Peyer's patch (tissue), 4 donors: Measurements from ENCODE around the gene FGGY. TPM values are rescaled to one million over a fixed set of nuclear protein-coding genes. Genes with fewer than 3 reads are reported as not detected.

Experiments used
- DNase-seq, 3 donors: peaks; one replicate each; pipeline ENCODE4 v3.0.0-alpha.2; 2017 to 2019
- H3K27ac ChIP-seq, 4 donors: fragments of 200-600 bp; sonication (generic); one replicate each; pipeline ENCODE4 v1.5.1; 2016 to 2019
- H3K27me3 ChIP-seq, 2 donors: fragments of 200-600 bp; sonication (generic); one replicate each; pipeline ENCODE4 v1.5.1; 2019
- H3K36me3 ChIP-seq, 3 donors: fragments of 200-600 bp; sonication (generic); one replicate each; pipeline ENCODE4 v1.5.1; 2016 to 2019
- H3K4me1 ChIP-seq, 4 donors: fragments of 200-600 bp; sonication (generic); one replicate each; pipeline ENCODE4 v1.5.1; 2016 to 2019
- H3K4me3 ChIP-seq, 4 donors: fragments of 200-600 bp; sonication (generic); 1 replicate in 3 of 4; 2 replicates in 1 of 4; pipeline ENCODE4 v1.5.1; 2016 to 2019; ENCODE audit warnings: mild to moderate bottlenecking in 1 of 4
- H3K9me3 ChIP-seq, 4 donors: fragments of 200-600 bp; sonication (generic); one replicate each; pipeline ENCODE4 v1.5.1; 2016 to 2019; ENCODE audit warnings: mild to moderate bottlenecking in 1 of 4
- POLR2A ChIP-seq, 2 donors: fragments of 450-650 bp; IDR thresholded peaks; one replicate each; pipeline ENCODE4 v1.5.1; 2017; ENCODE audit warnings: antibody characterized with exemption in 2 of 2, mild to moderate bottlenecking in 2 of 2, moderate library complexity in 2 of 2
- total RNA-seq, 4 donors: library from RNA; depleted of rRNA; stranded (reverse); fragments of >200 nt; gene quantifications; one replicate each; pipeline ENCODE4 v1.1.0, GENCODE V29; 2016
- TF ChIP-seq, protein P1 (sequence below), 6 experiments: fragments of 450-650 bp in 4 of 6; fragments of 200-600 bp in 2 of 6; sonication (generic) in 1 of 6; IDR thresholded peaks; one replicate each; pipeline ENCODE4 v1.5.1; 2017 to 2019; ENCODE audit warnings: antibody characterized with exemption in 6 of 6, mild to moderate bottlenecking in 3 of 6, moderate library complexity in 1 of 6

Gene FGGY
- total RNA-seq, 4 donors from 2014 or later = 18.9 to 102 (median 33.6) TPM

DNA sequence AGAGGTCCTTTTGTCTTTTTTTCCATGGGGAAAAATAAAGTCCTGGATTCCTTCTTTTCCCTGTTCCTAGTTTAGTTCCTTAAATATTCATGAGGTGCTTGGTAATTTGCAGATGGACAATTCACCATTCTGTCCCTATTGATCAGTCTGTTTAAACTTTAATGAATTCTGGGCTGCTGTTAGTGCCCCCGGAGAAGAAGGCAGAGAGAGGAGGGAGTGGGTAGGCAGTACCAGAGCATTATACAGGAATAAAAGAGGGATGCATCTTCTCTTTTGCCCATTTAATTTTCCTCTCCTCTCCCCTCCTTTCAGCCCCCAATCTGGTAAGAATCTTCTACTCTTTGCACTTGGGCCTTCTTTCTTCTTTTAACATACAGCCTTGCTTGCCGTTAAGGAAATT lies 25.9 kb downstream of the FGGY start:
- Histone ChIP-seq H3K27ac (no peak overlapping the region), H3K36me3 (no peaks in the 10 kb centered on the region), H3K4me3 (no peak overlapping the region), H3K27me3 (no peaks in the 10 kb centered on the region), H3K4me1 (peaks cover 0 to 7% (median 0%) of the 10 kb centered on the region in 4 donors), H3K9me3 (no peaks in the 10 kb centered on the region)
- no peak for DNase-seq
- TF ChIP-seq POLR2A (IDR thresholded peaks at IDR 0.05) = no peak
- TF ChIP-seq, protein P1, sequence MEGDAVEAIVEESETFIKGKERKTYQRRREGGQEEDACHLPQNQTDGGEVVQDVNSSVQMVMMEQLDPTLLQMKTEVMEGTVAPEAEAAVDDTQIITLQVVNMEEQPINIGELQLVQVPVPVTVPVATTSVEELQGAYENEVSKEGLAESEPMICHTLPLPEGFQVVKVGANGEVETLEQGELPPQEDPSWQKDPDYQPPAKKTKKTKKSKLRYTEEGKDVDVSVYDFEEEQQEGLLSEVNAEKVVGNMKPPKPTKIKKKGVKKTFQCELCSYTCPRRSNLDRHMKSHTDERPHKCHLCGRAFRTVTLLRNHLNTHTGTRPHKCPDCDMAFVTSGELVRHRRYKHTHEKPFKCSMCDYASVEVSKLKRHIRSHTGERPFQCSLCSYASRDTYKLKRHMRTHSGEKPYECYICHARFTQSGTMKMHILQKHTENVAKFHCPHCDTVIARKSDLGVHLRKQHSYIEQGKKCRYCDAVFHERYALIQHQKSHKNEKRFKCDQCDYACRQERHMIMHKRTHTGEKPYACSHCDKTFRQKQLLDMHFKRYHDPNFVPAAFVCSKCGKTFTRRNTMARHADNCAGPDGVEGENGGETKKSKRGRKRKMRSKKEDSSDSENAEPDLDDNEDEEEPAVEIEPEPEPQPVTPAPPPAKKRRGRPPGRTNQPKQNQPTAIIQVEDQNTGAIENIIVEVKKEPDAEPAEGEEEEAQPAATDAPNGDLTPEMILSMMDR (IDR thresholded peaks at IDR 0.05) = no peak

DNA sequence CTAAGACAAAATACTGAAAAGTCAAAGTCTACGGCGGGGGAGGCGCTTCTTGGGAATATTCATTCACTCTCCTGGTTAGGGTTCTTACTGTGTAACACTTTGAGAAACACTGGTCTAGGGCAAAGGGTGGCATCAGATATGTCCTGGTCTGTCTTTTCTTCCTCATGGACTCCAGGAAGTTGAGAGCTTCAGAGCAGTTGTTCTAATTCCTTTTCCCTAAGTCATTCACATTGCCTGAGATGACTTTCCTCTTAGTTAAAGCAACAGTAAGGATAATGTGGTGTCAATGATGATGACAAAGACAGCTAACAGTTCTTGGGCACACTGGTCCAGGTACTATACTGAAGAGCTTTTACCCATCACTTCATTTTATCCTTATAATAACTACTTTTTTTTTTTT lies 27.0 kb downstream of the FGGY start:
- H3K4me3 ChIP-seq = no peak overlapping the region
- H3K9me3 ChIP-seq = no peaks in the 10 kb centered on the region
- no peaks in the 10 kb centered on the region for H3K27me3 ChIP-seq
- no peaks in the 10 kb centered on the region for H3K36me3 ChIP-seq
- H3K27ac ChIP-seq = no peak overlapping the region
- DNase-seq = no peak
- TF ChIP-seq, protein P1 (IDR thresholded peaks at IDR 0.05) = no peak
- no peak for TF ChIP-seq POLR2A (IDR thresholded peaks at IDR 0.05)
- peaks cover 0 to under 1% (median 0%) of the 10 kb centered on the region in 4 donors for H3K4me1 ChIP-seq

DNA sequence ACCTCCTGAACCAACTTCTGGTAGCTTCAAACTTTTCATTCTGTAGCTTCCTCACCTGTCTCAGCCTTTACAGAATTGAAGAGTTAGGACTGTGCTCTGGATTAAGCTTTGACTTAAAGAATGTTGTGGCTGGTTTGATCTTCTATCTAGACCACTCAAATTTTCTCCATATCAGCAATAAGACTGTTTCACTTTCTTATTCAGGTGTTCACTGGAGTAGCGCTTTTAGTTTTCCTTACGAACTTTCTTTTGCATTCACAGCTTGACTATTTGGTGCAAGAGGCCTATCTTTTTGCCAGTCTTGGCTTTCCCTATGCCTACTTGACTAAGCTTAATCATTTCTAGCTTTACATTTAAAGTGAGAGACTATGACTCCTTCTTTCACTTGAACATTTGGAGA lies 31.5 kb downstream of the FGGY start:
- Histone ChIP-seq H3K27ac (no peak overlapping the region), H3K4me1 (no peaks in the 10 kb centered on the region), H3K4me3 (no peak overlapping the region), H3K27me3 (no peaks in the 10 kb centered on the region), H3K36me3 (no peaks in the 10 kb centered on the region), H3K9me3 (no peaks in the 10 kb centered on the region)
- DNase-seq = no peak
- TF ChIP-seq, protein P1 (IDR thresholded peaks at IDR 0.05) = no peak
- TF ChIP-seq POLR2A (IDR thresholded peaks at IDR 0.05) = no peak

DNA sequence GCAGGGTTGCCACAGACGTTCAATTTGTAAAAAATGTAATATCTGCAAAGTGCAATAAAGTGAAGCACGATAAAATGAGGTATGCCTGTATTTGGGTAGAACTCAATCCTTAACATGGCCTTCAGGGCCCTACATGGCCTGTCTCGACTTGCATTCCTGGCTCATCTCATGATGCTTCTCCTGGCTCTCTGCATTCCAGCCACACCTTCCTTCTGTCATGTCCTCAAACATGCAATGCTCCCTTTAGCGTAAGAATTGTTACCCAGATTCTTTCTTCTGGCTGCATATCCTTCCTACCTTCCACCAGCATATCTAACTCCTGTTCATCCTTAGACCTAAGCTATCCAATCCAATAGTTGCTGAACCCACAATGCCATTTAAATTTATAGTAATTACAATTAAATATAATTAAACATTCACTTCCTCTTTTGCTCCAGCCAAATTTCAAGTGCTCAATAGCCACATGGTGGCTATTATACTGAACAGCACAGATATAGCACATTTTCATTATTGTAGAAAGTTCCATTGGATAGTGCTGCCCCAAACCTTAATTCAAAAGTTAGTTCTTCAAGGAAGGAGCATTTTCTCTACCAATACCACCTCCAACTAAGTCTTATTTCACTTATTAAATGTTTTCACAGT lies 32.6 kb downstream of the FGGY start:
- H3K27ac ChIP-seq = no peak overlapping the region

DNA sequence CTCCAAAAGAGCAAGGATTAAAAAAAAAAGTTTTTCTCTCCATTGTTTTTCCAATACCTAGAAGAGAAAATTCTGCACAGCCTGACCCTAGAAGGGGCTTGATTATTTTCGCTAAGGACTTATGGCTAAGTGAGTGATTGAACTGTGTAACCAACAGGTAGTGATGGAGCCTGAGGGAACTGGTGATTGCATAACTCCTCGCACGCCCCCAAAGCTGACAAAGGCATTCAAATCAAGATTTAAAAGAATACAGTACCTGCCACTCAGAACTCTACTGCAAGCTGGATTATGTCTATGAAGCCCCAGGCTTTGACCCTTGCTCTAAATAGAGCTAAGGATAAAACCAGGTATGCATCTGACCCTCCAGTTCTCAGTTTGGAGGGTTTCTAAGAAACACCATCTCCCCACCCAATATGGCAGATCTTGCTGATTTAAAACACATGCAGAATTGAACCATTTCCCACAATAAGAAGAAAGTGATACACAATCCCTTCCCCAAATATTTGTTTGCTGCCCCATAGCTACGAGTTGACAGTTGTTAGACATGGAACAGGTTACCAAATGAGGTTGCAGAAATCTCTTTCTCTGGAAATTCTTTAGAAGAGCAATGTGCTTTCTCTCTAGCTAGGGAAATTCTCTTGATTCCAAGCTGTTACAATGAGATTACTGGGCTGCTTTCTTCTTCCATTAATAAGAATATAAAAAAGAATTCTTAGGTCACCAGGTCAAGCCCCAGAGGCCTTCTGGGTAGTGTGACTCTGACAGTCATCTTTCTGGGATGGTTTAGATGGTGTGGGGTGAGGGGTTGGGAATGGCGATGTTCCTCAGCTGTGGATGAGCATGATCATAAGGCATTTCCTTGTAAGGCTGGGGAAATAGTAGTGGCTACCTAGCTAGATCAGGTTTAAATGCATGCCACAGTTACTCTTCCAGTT lies 35.1 kb downstream of the FGGY start:
- H3K9me3 ChIP-seq = no peaks in the 10 kb centered on the region
- no peak for DNase-seq

More for the DNA sequence above, 32.6 kb downstream of the FGGY start:
- Histone ChIP-seq H3K36me3 (no peaks in the 10 kb centered on the region), H3K4me1 (no peaks in the 10 kb centered on the region), H3K9me3 (no peaks in the 10 kb centered on the region), H3K4me3 (no peak overlapping the region), H3K27me3 (no peaks in the 10 kb centered on the region)
- no peak for DNase-seq
- TF ChIP-seq, protein P1 (IDR thresholded peaks at IDR 0.05) = no peak
- no peak for TF ChIP-seq POLR2A (IDR thresholded peaks at IDR 0.05)

More for the DNA sequence above, 35.1 kb downstream of the FGGY start:
- Histone ChIP-seq H3K27me3 (no peaks in the 10 kb centered on the region), H3K4me3 (no peak overlapping the region), H3K4me1 (no peaks in the 10 kb centered on the region), H3K27ac (no peak overlapping the region), H3K36me3 (no peaks in the 10 kb centered on the region)
- TF ChIP-seq POLR2A (IDR thresholded peaks at IDR 0.05) = no peak
- TF ChIP-seq, protein P1 (IDR thresholded peaks at IDR 0.05) = no peak
